GM19099 (cell line): Measurements from ENCODE around the gene C9.

Experiments used
- POLR2A ChIP-seq: IDR thresholded peaks from 3 replicates; pipeline ENCODE4 v1.6.1; 2011; ENCODE audit warnings: low read depth; ENCODE audit not compliant: insufficient read length; ENCODE audit errors: extremely low read depth

The C9 gene

GRCh38 chr5:39384271-39384670, 20.0 kb upstream of the C9 start:
- TF ChIP-seq POLR2A: no peak

- no peak for TF ChIP-seq POLR2A
Measured at GRCh38 chr5:39381376-39381775, 17.1 kb upstream of the C9 start.

GRCh38 chr5:39379693-39380092, 15.4 kb upstream of the C9 start:
- no peak for TF ChIP-seq POLR2A

GRCh38 chr5:39377613-39378012, 13.3 kb upstream of the C9 start:
- TF ChIP-seq POLR2A: no peak

GRCh38 chr5:39376293-39376714, 12.0 kb upstream of the C9 start:
- no peak for TF ChIP-seq POLR2A

GRCh38 chr5:39373791-39374190, 9.5 kb upstream of the C9 start:
- no peak for TF ChIP-seq POLR2A

GRCh38 chr5:39371367-39371635, 7.0 kb upstream of the C9 start:
- no peak for TF ChIP-seq POLR2A

- TF ChIP-seq POLR2A: no peak
Measured at GRCh38 chr5:39370555-39371366, 6.5 kb upstream of the C9 start.

GRCh38 chr5:39369123-39369815, 5.0 kb upstream of the C9 start:
- TF ChIP-seq POLR2A: no peak

GRCh38 chr5:39368116-39368515, 3.8 kb upstream of the C9 start:
- TF ChIP-seq POLR2A: no peak

GRCh38 chr5:39367711-39368110, 3.4 kb upstream of the C9 start:
- TF ChIP-seq POLR2A: no peak

- no peak for TF ChIP-seq POLR2A
Measured at GRCh38 chr5:39363217-39363616, 1.1 kb downstream of the C9 start.

- no peak for TF ChIP-seq POLR2A
Measured at GRCh38 chr5:39362646-39363045, 1.6 kb downstream of the C9 start.

GRCh38 chr5:39361306-39361705, 3.0 kb downstream of the C9 start:
- no peak for TF ChIP-seq POLR2A

GRCh38 chr5:39360471-39361111, 3.7 kb downstream of the C9 start:
- no peak for TF ChIP-seq POLR2A

GRCh38 chr5:39356263-39356662, 8.0 kb downstream of the C9 start:
- no peak for TF ChIP-seq POLR2A
